ENCODE measurements around the gene RCOR2.

DNA sequence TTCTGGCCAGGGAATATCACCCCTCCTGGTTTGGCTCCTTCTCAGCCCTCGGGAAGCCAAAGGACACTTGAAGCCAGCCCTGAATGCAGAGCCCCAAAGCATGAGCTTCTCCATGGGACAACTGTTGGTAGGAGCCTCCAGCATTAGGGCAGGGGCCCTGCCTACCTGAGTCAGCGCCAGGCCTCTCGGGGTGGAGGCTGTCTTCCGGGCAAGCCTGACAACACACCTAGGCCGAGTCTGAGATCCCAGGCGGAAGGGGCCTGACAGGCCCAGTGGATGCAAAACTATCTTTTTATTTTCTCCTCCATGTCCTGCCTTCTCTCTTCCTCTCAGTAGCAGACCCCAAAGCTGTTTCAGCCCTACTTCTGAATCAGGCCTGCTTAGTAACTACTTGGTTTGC lies 27.6 kb downstream of the RCOR2 start:
- TF ChIP-seq, protein P1, sequence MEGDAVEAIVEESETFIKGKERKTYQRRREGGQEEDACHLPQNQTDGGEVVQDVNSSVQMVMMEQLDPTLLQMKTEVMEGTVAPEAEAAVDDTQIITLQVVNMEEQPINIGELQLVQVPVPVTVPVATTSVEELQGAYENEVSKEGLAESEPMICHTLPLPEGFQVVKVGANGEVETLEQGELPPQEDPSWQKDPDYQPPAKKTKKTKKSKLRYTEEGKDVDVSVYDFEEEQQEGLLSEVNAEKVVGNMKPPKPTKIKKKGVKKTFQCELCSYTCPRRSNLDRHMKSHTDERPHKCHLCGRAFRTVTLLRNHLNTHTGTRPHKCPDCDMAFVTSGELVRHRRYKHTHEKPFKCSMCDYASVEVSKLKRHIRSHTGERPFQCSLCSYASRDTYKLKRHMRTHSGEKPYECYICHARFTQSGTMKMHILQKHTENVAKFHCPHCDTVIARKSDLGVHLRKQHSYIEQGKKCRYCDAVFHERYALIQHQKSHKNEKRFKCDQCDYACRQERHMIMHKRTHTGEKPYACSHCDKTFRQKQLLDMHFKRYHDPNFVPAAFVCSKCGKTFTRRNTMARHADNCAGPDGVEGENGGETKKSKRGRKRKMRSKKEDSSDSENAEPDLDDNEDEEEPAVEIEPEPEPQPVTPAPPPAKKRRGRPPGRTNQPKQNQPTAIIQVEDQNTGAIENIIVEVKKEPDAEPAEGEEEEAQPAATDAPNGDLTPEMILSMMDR (IDR thresholded peaks at IDR 0.05): no peak
- no peak for TF ChIP-seq POLR2A (IDR thresholded peaks at IDR 0.05)
- no peak for TF ChIP-seq POLR2AphosphoS5 (IDR thresholded peaks at IDR 0.05)

Data from gastroesophageal sphincter (tissue), 3 donors.